Colonic mucosa (tissue), 4 donors: ENCODE data around the gene TTLL11. TPM values are rescaled to one million over a fixed set of nuclear protein-coding genes. Genes with fewer than 3 reads are reported as not detected.

Experiments used
- DNase-seq: peaks from one replicate; pipeline ENCODE4 v3.0.0-alpha.2; 2020
- H3K27ac ChIP-seq: fragments of 200-600 bp; one replicate; pipeline ENCODE4 v1.8.0; 2021
- H3K27me3 ChIP-seq: fragments of 200-600 bp; one replicate; pipeline ENCODE4 v1.8.0; 2021
- H3K36me3 ChIP-seq: fragments of 200-600 bp; one replicate; pipeline ENCODE4 v1.8.0; 2021
- H3K4me1 ChIP-seq: fragments of 200-600 bp; one replicate; pipeline ENCODE4 v1.8.0; 2021; ENCODE audit warnings: mild to moderate bottlenecking
- H3K4me3 ChIP-seq: fragments of 200-600 bp; one replicate; pipeline ENCODE4 v1.8.0; 2021
- H3K9ac ChIP-seq, 2 donors: one replicate each; pipeline ENCODE4 v1.7.0; 2013; ENCODE audit warnings: control low read depth in 2 of 2, low read depth in 2 of 2, low read length in 2 of 2
- H3K9me3 ChIP-seq: fragments of 200-600 bp; one replicate; pipeline ENCODE4 v1.8.0; 2021
- intact Hi-C: fragments of 100-400 bp; cut with DNase I; formaldehyde crosslinking; loops from one replicate; pipeline ENCODE4 v1.14.1; 2022
- total RNA-seq, 2 donors: library from RNA; stranded (reverse); fragmentation: NEBNext Ultra II Directional in 1 of 2; extraction: Animal tissue kit (Norgen Biotek cat#: 25700) in 1 of 2; gene quantifications; one replicate each; pipeline ENCODE4 v1.2.1, GENCODE V29; 2021
- TF ChIP-seq, protein P1 (sequence below): fragments of 200-600 bp; IDR thresholded peaks from one replicate; pipeline ENCODE4 v1.8.0; 2022; ENCODE audit warnings: antibody characterized with exemption, mild to moderate bottlenecking
- donor health status: healthy.
- donor health status: DM: no; HTN: no; CAD: no.
- donor health status: DM: no; HTN: no; CAD: no.

Gene TTLL11
- total RNA-seq, 2 donors from 2014 or later: 5.1 to 5.5 TPM

DNA sequence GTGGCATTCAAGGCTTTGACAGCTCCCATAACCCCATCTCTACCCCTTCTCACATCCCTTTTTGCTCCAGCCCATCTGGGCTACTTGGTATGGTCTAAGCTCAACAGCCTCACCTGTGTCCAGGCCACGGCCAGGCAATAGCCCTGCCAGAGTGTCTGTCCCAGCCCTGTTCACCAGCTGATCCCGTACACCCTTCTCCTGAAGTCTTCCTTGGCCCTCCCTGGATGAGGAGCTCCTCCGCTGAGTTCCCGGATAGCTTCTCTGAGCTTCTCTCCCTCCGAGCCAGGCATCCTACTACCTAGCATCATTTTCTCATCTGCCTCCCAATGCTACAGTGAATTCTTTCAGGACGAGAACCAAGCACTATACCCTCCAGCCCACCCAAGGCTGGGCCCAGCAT is 233.5 kb downstream of the TTLL11 start:
- Histone ChIP-seq H3K9ac (no peak overlapping the region), H3K36me3 (no peaks in the 10 kb centered on the region), H3K4me3 (no peak overlapping the region), H3K27ac (no peak overlapping the region), H3K27me3 (no peaks in the 10 kb centered on the region), H3K4me1 (no peaks in the 10 kb centered on the region), H3K9me3 (no peaks in the 10 kb centered on the region)
- TF ChIP-seq, protein P1, sequence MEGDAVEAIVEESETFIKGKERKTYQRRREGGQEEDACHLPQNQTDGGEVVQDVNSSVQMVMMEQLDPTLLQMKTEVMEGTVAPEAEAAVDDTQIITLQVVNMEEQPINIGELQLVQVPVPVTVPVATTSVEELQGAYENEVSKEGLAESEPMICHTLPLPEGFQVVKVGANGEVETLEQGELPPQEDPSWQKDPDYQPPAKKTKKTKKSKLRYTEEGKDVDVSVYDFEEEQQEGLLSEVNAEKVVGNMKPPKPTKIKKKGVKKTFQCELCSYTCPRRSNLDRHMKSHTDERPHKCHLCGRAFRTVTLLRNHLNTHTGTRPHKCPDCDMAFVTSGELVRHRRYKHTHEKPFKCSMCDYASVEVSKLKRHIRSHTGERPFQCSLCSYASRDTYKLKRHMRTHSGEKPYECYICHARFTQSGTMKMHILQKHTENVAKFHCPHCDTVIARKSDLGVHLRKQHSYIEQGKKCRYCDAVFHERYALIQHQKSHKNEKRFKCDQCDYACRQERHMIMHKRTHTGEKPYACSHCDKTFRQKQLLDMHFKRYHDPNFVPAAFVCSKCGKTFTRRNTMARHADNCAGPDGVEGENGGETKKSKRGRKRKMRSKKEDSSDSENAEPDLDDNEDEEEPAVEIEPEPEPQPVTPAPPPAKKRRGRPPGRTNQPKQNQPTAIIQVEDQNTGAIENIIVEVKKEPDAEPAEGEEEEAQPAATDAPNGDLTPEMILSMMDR: no peak
- intact Hi-C loops: loop anchor here (10.0 kb wide), 1 partner anchor 165 kb away; no protein-coding TSS in a partner anchor
- no peak for DNase-seq

DNA sequence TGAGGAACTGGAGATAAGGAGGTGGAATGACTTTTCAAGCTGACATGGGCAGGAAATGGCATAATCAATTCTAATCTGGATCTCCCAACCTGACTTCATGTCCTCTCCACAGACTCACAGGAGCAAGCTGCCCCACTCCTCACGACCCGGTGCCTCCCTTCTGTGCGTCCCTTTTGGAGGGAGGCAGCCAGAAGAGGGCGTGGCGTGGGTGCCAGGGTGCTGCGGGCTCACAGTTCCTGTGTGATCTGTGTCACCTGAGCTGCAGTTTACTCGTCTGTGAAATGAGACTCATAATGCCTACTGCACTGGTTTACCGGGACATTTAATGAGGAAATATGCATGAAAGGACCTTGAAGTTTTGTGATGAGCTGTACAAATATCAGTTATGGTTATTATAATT is 234.3 kb downstream of the TTLL11 start:
- H3K9ac ChIP-seq: no peak overlapping the region

DNA sequence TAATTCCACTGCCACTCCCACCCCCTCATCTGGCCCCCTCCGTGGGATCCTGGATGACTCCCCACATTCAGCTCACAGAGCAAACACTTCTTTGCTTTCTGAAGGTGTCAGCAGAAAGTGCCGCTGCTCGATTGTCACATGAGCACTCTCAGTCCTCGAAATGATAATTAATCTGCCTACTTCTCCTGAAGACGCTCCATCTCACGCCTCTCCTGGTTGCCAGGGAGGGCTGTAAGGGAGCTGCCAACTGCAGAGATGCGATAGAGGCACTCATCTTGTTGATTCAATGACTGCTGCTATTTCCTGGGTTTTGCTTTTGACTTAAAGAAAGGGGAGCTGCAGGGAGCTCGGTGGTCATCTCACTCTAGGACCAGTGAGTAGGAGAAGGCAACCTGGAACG is 235.2 kb downstream of the TTLL11 start:
- no peaks in the 10 kb centered on the region for H3K36me3 ChIP-seq
- DNase-seq: no peak
- H3K27ac ChIP-seq: no peak overlapping the region
- TF ChIP-seq, protein P1: no peak
- H3K9ac ChIP-seq: no peak overlapping the region
- intact Hi-C loops: no loop called here
- H3K27me3 ChIP-seq: no peaks in the 10 kb centered on the region
- no peak overlapping the region for H3K4me3 ChIP-seq
- H3K9me3 ChIP-seq: no peaks in the 10 kb centered on the region
- no peaks in the 10 kb centered on the region for H3K4me1 ChIP-seq

More for the DNA sequence above, 234.3 kb downstream of the TTLL11 start:
- H3K4me1 ChIP-seq: no peaks in the 10 kb centered on the region
- H3K27me3 ChIP-seq: no peaks in the 10 kb centered on the region
- TF ChIP-seq, protein P1: no peak
- DNase-seq: no peak
- no peaks in the 10 kb centered on the region for H3K36me3 ChIP-seq
- no peak overlapping the region for H3K4me3 ChIP-seq
- H3K27ac ChIP-seq: no peak overlapping the region
- intact Hi-C loops: no loop called here
- H3K9me3 ChIP-seq: no peaks in the 10 kb centered on the region

DNA sequence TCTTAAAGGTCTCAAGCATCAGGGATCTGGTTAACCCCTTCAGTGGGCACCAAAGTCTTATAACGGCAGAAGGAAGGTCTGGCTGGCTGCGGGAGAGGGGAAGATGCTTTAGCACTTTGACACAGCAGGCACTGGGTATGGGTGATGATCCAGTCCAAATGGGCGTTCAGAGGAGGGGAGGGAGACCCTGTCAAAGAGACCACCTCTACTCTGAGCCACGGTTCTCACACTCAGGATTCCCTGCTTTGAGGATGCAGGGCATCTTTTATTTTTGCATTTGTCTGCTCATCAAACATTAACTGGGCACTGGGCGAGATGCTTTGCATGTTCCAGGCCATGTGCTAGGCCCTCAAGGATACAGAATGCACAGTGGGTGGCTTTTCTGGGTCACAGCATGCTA is 237.6 kb downstream of the TTLL11 start:
- DNase-seq: no peak
- intact Hi-C loops: no loop called here
- no peaks in the 10 kb centered on the region for H3K27me3 ChIP-seq
- no peaks in the 10 kb centered on the region for H3K4me1 ChIP-seq
- no peaks in the 10 kb centered on the region for H3K36me3 ChIP-seq
- no peak overlapping the region for H3K27ac ChIP-seq
- no peak overlapping the region for H3K4me3 ChIP-seq
- H3K9ac ChIP-seq: no peak overlapping the region
- TF ChIP-seq, protein P1: no peak
- H3K9me3 ChIP-seq: no peaks in the 10 kb centered on the region

DNA sequence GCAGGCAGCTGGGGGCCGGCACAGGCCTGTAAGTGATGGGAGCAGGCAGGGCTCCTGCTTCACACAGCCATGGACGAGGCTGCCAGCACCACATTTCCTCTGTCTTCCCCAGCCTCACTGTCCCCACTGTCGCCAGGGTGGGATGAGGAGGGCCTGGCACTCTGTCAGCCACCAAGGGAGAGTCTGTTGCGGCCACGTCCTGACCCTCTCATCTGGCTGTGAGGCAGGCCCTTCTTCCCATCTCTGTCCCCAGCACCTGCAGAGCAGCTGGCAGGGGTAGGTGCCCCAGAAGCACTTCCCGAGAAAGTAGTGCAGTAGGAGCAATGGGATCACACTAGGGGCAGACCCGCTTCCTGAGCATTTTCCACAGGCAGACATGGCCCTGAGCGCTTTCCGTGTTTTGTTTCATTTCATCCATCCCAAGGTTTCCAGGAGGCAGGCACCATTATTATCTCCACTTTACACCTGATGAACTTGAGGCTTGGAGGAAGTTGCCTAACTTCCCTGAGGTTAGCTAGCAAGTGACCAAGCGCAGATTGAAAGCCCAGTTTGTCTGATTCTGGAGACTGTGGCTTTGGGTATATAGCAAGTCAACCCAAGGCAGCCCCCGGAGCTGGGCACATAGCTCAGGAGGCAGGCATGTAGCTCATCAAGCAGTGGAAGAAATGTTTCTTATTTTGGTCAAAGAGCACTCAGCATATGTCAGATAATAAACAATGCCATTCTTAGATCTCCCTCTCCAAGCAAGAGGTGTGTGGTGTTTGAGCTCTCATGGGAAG is 239.3 kb downstream of the TTLL11 start:
- no peak for DNase-seq
- intact Hi-C loops: no loop called here
- no peaks in the 10 kb centered on the region for H3K27me3 ChIP-seq
- no peaks in the 10 kb centered on the region for H3K36me3 ChIP-seq
- TF ChIP-seq, protein P1: no peak
- no peak overlapping the region for H3K4me3 ChIP-seq
- no peaks in the 10 kb centered on the region for H3K4me1 ChIP-seq
- no peak overlapping the region for H3K9ac ChIP-seq
- H3K9me3 ChIP-seq: no peaks in the 10 kb centered on the region
- H3K27ac ChIP-seq: no peak overlapping the region
